Kidney (tissue), 14 donors: Measurements from ENCODE around the gene HSPA6. TPM values are rescaled to one million over a fixed set of nuclear protein-coding genes. Genes with fewer than 3 reads are reported as not detected.
"Not testable (repeated sequence)": the region's sequence is repeated elsewhere in the genome, so short reads cannot be mapped to it uniquely, and the experiment has no call there.

Experiments used
- DNase-seq, 5 donors: peaks; one replicate each; pipeline ENCODE4 v3.0.0-alpha.2; 2013 to 2020
- FAIRE-seq: peaks from 2 replicates; lab custom pipeline; 2012; peaks lifted over from hg19 to GRCh38; lab: Jason Lieb, UNC
- H3K27ac ChIP-seq, 2 donors: one replicate each; pipeline ENCODE4 v1.7.0; 2013; ENCODE audit warnings: low read depth in 2 of 2, low read length in 2 of 2, inconsistent platforms in 1 of 2
- H3K27me3 ChIP-seq: one replicate; pipeline ENCODE4 v1.7.1; 2013; ENCODE audit warnings: low read length, inconsistent platforms; ENCODE audit not compliant: control insufficient read depth, insufficient read depth
- H3K36me3 ChIP-seq, 3 donors: one replicate each; pipeline versions ENCODE4 v1.7.0 to v1.7.1; 2013; ENCODE audit warnings: low read length in 3 of 3, control low read depth in 1 of 3, inconsistent platforms in 1 of 3; ENCODE audit not compliant: insufficient read depth in 3 of 3, control insufficient read depth in 2 of 3
- H3K4me1 ChIP-seq, 3 donors: one replicate each; pipeline versions ENCODE4 v1.7.0 to v1.7.1; 2013; ENCODE audit warnings: low read length in 3 of 3, inconsistent platforms in 1 of 3, low read depth in 1 of 3; ENCODE audit not compliant: control insufficient read depth in 2 of 3, insufficient read depth in 2 of 3
- H3K4me3 ChIP-seq, 3 donors: one replicate each; pipeline versions ENCODE4 v1.7.0 to v1.8.1; 2013; ENCODE audit warnings: low read length in 3 of 3, control low read depth in 1 of 3, inconsistent platforms in 1 of 3
- H3K9ac ChIP-seq, 3 donors: one replicate each; pipeline versions ENCODE4 v1.7.0 to v1.7.1; 2013; ENCODE audit warnings: low read length in 3 of 3, control low read depth in 1 of 3, inconsistent platforms in 1 of 3
- H3K9me3 ChIP-seq, 3 donors: one replicate each; pipeline versions ENCODE4 v1.7.0 to v1.7.1; 2013; ENCODE audit warnings: low read length in 3 of 3, control low read depth in 1 of 3, inconsistent platforms in 1 of 3; ENCODE audit not compliant: control insufficient read depth in 2 of 3, insufficient read depth in 1 of 3
- CTCF ChIP-seq: IDR thresholded peaks from 3 replicates; pipeline ENCODE4 v1.5.1; 2012; ENCODE audit warnings: mild to moderate bottlenecking, moderate library complexity, borderline replicate concordance; ENCODE audit not compliant: insufficient read depth; ENCODE audit errors: extremely low read depth
- intact Hi-C: fragments of 100-400 bp; cut with DNase I; formaldehyde crosslinking; loops from one replicate; pipeline ENCODE4 v1.11.1; 2022
- polyA plus RNA-seq: library from polyadenylated mRNA; stranded (reverse); fragments of 350-450 nt; fragmentation: Illumina TruSeq; extraction: RNeasy Lipid Tissue Mini Kit (QIAGEN cat#74804); gene quantifications from one replicate; pipeline ENCODE4 v1.2.3, GENCODE V29; 2014; ENCODE audit warnings: low read depth, low replicate concordance; ENCODE audit not compliant: insufficient read depth
- total RNA-seq: library from RNA; stranded (reverse); fragmentation: NEBNext Ultra II Directional; extraction: Animal tissue kit (Norgen Biotek cat#: 25700); gene quantifications from one replicate; pipeline ENCODE4 v1.2.1, GENCODE V29; 2021
- donor health status: control.
- donor health status: control.
- donor health status: control.
- donor health status: control.
- donor health status: control.
- donor health status: DM: yes; HTN: yes; CAD: no.
- donor health status: Normal renal cell carcinoma (clear cell type).

Gene HSPA6
- total and polyA plus RNA-seq, 2 donors from 2014 or later = 2.6 to 5.5 TPM

- Histone ChIP-seq H3K9me3 (no peaks in the 10 kb centered on the region), H3K9ac (no peak overlapping the region), H3K4me3 (no peak overlapping the region), H3K27ac (peak overlapping the region; percentile 9 to 32), H3K36me3 (no peaks in the 10 kb centered on the region), H3K27me3 (no peaks in the 10 kb centered on the region), H3K4me1 (peaks cover 0 to 7% (median 0%) of the 10 kb centered on the region in 3 donors)
- FAIRE-seq = no peak
- peak in 2 of 5 donors; percentile 32 to 61 for DNase-seq
- intact Hi-C loops = no loop called here
- TF ChIP-seq CTCF = no peak
These were observed 7.8 kb downstream of the HSPA6 start for GRCh38 chr1:161531986-161532643.

- H3K9me3 ChIP-seq, H3K4me1 ChIP-seq, FAIRE-seq, H3K9ac ChIP-seq, intact Hi-C loops, H3K27me3 ChIP-seq, H3K36me3 ChIP-seq: not testable (repeated sequence)
- H3K27ac ChIP-seq = peak overlapping the region; percentile 17 to 32
- peak overlapping the region in 1 of 3 donors; percentile 2 for H3K4me3 ChIP-seq
- DNase-seq = peak in 4 of 5 donors; percentile 56 to 96 (median 82)
These were observed 8.6 kb downstream of the HSPA6 start for GRCh38 chr1:161532644-161533567.

- H3K27me3 ChIP-seq, H3K9me3 ChIP-seq, H3K4me1 ChIP-seq, H3K27ac ChIP-seq, H3K9ac ChIP-seq, H3K36me3 ChIP-seq, H3K4me3 ChIP-seq, DNase-seq, FAIRE-seq, intact Hi-C loops: not testable (repeated sequence)
These were observed 12.8 kb downstream of the HSPA6 start for GRCh38 chr1:161537068-161537669.

GRCh38 chr1:161538925-161539479 is 14.7 kb downstream of the HSPA6 start:
- H3K9ac ChIP-seq, FAIRE-seq, intact Hi-C loops, H3K9me3 ChIP-seq, H3K4me1 ChIP-seq, DNase-seq, H3K4me3 ChIP-seq, H3K27me3 ChIP-seq, H3K36me3 ChIP-seq, H3K27ac ChIP-seq: not testable (repeated sequence)

- H3K36me3 ChIP-seq, intact Hi-C loops, H3K27ac ChIP-seq, FAIRE-seq, H3K9me3 ChIP-seq, H3K27me3 ChIP-seq, H3K4me1 ChIP-seq: not testable (repeated sequence)
- Histone ChIP-seq H3K9ac (peak overlapping the region in 1 of 3 donors; percentile 45), H3K4me3 (peak overlapping the region; percentile 63 to 71 (median 67))
- DNase-seq = peak; percentile 71 to 87 (median 81)
These were observed 15.6 kb downstream of the HSPA6 start for GRCh38 chr1:161539731-161540569.

- H3K4me1 ChIP-seq, H3K27ac ChIP-seq, FAIRE-seq, H3K4me3 ChIP-seq, intact Hi-C loops, H3K9me3 ChIP-seq, H3K36me3 ChIP-seq, H3K9ac ChIP-seq, H3K27me3 ChIP-seq, DNase-seq: not testable (repeated sequence)
These were observed 16.2 kb downstream of the HSPA6 start for GRCh38 chr1:161540570-161540960.
